ENCODE data around the gene OSM.
"Not testable (repeated sequence)": the region's sequence is repeated elsewhere in the genome, so short reads cannot be mapped to it uniquely, and the experiment has no call there.

Gene OSM

GRCh38 chr22:30224161-30224857 is 42.3 kb downstream of the OSM start:
- no peak for DNase-seq

DNA sequence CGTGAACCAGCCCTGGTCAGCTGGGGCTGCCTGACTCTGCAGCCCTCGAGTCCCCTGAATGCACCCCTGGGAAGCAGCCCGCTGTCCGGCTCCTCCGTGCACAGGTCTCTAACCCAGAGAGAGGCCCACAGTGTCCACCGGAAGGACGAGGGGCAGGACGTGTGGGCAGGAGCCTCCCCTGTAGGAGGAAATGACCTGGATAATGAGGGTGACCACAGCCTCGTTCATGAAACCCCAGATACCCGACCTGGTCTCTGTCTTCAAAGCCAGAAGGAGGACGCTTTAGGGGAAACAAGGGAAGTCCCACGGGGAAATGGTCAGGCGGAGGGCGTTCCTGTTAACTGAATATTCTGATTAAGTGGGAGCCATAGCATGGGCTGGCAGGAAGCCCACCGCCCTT is 43.3 kb downstream of the OSM start:
- no peak for DNase-seq

DNA sequence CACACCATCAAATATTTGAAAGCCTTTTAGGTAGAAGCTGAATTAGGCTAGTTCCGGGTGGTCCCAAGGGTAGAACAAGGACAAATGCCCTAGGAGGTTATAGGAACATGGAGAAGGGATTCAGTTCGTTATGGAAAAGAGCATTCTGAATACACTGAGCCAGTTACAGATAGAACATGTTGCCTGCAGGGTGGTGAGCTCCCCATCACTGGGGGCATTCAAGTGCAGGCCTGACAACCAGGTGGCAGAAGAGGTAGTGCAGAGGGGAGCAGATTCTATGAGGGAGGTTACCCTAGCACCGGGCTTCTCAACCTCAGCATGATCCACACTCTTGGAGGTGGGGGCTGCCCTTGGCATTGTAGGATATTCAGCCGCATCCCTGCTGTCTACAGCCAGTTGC is 44.3 kb downstream of the OSM start:
- DNase-seq = no peak

- peak; percentile 82 for DNase-seq
Measured at GRCh38 chr22:30221121-30221992, 45.3 kb downstream of the OSM start.

DNA sequence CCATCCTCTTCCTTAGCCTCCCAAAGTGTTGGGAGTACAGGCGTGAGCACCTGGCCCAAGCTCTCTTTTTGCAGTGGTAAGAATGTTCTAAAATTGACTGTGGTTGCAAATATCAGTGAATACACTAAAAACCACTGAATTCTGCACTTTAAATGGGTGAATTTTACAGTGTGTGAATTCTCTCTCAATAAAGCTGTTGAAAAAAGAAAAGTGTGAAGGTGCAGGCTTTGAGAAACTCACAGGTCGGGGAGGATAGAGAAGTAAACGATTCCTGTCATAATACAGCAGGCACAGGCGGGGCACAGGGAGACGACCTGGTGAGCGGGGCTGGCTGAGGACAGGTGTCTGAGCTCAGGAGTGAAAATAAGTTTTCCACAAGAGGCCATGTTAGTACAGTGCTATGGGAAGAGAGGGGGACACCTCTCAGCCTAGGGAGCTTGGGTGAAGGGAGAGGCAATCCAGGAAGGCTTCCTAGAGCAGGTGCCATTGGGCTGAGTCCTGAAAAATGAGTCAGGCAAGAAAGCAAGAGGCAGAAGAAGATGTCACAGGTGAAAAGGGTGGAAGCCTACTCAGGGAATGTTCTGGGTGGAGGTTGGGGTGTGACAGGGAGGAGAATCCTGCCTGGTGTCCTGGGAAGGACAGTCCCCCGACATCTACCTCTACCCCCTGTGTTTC is 46.2 kb downstream of the OSM start:
- DNase-seq = no peak

GRCh38 chr22:30219668-30220278 is 46.9 kb downstream of the OSM start:
- DNase-seq = no peak

- no peak for DNase-seq
Measured at GRCh38 chr22:30219049-30219654, 47.5 kb downstream of the OSM start.

DNA sequence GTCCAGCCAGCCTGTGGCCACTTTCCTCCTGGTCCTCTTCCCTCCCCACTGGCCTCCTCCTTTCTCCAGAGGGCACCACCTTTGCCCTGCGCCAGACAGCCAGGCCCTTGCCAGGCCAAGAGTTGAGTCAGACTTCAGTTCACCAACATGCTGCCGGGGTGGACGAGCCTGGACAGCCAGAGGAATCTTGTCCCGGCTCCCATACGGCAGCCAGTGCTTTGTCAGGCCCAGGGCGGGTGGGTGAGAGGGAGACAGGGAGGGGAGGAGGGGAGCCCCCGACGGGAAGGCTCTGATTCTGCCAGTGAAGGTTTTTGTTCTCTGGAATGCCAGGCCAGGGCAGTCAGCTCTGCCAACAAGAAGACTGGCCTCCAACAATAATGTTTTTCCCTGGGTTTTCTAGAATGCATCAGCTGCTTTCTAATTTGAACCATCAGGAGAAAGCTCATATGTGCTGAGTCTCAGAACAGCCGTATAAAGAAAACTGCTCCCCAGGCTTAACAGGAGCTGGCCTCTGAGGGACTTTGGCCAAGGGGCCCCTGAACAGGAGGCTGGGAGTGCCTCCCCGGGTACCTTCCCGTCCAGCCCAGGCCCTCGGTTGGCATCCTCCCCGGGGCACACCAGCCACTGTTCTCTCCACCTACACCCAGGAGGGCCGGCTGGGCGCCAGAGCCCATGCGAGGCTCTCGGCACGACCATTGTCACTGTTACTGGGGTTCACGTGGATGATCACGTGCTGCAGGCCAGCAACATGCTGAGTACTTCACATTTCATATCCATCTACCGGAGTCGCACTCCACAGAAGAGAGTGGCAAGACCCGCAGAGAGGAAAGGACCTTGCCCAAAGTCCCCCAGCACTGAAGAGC is 48.7 kb downstream of the OSM start:
- DNase-seq = no peak

DNA sequence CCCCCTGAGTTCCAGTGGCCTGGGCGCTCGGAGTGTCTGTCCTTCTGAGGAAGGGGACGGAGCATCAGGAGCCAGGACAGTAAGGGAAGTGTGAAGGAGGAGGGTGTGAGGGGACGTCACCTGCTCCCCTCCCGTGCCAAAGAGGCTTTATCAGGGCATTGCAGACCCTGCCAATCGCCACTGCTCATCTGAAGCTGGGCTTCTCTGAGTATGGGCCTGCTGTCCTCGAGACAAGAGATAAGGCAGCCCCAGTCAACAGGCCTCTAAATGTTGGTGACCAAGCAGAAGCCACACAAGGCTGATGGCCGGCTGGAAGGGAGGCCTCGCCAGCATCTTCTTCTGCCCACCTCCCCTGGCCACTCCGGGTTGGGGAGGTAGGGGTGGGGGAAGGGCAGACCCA is 49.9 kb downstream of the OSM start:
- no peak for DNase-seq

DNA sequence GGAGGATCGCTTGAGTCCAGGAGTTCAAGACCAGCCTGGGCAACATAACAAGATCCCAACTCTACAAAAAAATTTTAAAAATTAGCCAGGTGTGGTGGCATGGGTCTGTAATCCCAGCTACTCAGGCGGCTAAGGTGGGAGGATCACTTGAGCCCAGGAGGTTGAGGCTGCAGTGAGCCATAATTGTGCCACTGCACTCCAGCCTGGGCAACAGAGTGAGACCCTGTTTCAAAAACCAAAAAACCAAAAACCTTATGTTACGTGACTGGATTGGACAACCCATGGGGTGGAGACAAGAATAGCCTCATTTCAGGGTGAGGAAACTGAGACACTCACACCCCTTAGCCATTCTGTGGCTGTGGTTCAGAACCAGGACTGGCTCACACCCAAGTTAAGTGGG is 50.4 kb downstream of the OSM start:
- DNase-seq = not testable (repeated sequence)

- no peak for DNase-seq
Measured at GRCh38 chr22:30214703-30215407, 51.8 kb downstream of the OSM start.

DNA sequence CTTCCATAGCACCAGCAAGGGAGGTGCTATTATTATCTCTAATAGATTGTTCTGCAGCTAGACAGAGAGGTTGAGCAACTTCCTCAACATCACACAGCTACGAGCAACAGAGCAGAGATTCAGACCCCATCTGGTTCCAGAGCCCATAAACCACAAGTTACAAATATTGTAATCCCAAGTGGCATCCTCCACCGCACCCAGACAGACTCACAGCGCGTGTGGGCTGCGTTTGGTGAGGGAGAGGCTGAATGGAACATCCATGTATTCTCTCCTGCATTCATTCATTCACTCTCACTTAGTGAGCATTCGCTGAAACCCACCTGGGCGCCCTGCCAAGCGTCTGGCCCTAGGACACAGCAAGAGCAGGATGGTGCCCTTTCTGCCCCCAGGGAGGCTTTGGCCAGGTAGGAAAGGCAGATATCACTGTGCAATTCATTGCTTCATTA is 53.6 kb downstream of the OSM start:
- no peak for DNase-seq
